HepG2 (cell line): ENCODE measurements around the gene SMIM41. TPM values are rescaled to one million over a fixed set of nuclear protein-coding genes. Genes with fewer than 3 reads are reported as not detected.

ENCODE experiments used
- ATAC-seq: fragments of 200-7000 bp; cut with Tn5 transposase; 3 replicates; pipeline ENCODE4 v1.9.1; 2020; ENCODE audit warnings: mild to moderate bottlenecking, moderate library complexity
- BruUV-seq: library from RNA; stranded (reverse); fragments of 400-500 nt; replicated peaks from 2 replicates; lab custom pipeline; 2021; lab: Mats Ljungman, UMichigan
- CTCF ChIA-PET: fragments of 300-600 bp; formaldehyde crosslinking; extraction: SDS; loops from one replicate; lab custom pipeline; 2021; ENCODE audit warnings: low total read pairs, inconsistent platforms, low intra/inter-chr PET ratio; lab: Yijun Ruan, JAX
- POLR2A ChIA-PET: fragments of 350-600 bp; sonication (Branson Sonifier 250); formaldehyde crosslinking; loops from one replicate; lab custom pipeline; 2020; ENCODE audit warnings: antibody characterized with exemption, inconsistent platforms; lab: Yijun Ruan, JAX
- DNase-seq: peaks from one replicate; pipeline ENCODE4 v3.0.0-alpha.2; 2015; ENCODE audit warnings: low spot score
- FAIRE-seq: peaks from 3 replicates; lab custom pipeline; 2011; peaks lifted over from hg19 to GRCh38; lab: Jason Lieb, UNC
- H2AFZ ChIP-seq: one replicate; pipeline ENCODE4 v1.6.1; 2011; ENCODE audit warnings: low read length, inconsistent platforms
- H3K27ac ChIP-seq: fragments of 300-600 bp; 3 replicates; pipeline ENCODE4 v1.8.0; 2011; ENCODE audit warnings: mixed run types, mild to moderate bottlenecking, mixed read lengths, low read length, inconsistent platforms; ENCODE audit not compliant: insufficient read depth; ENCODE audit errors: extremely low read length
- H3K27me3 ChIP-seq, 2 experiments: fragments of 200-600 bp in 1 of 2; 2 replicates in 1 of 2; 3 replicates in 1 of 2; pipeline versions ENCODE4 v1.6.0 to v1.8.0; 2011; ENCODE audit warnings: low read length in 2 of 2, mild to moderate bottlenecking in 2 of 2, moderate library complexity in 2 of 2, inconsistent platforms in 1 of 2; ENCODE audit not compliant: insufficient read depth in 2 of 2, control insufficient read depth in 1 of 2
- H3K36me3 ChIP-seq, 2 experiments: fragments of 200-600 bp in 1 of 2; replicated peaks in 1 of 2; 2 replicates in 1 of 2; 3 replicates in 1 of 2; pipeline versions ENCODE4 v1.5.1 to v1.8.0; 2011; ENCODE audit warnings: low read length in 2 of 2, inconsistent platforms in 1 of 2; ENCODE audit not compliant: insufficient read depth in 2 of 2, control insufficient read depth in 1 of 2
- H3K4me1 ChIP-seq: 2 replicates; pipeline ENCODE4 v1.5.1; 2012; ENCODE audit warnings: low read length, inconsistent platforms; ENCODE audit not compliant: insufficient read depth
- H3K4me2 ChIP-seq: 2 replicates; pipeline ENCODE4 v1.6.0; 2011; ENCODE audit warnings: low read depth, low read length, inconsistent platforms
- H3K4me3 ChIP-seq, 3 experiments: fragments of 200-600 bp in 1 of 3; sonication (generic), shearing (Covaris generic) in 1 of 3; replicated peaks in 1 of 3; 2 replicates each; pipeline ENCODE4 v1.5.1; 2011 to 2016; ENCODE audit warnings: low read length in 3 of 3, inconsistent platforms in 2 of 3, low read depth in 2 of 3, mild to moderate bottlenecking in 2 of 3, control low read depth in 1 of 3, mixed read lengths in 1 of 3; ENCODE audit not compliant: insufficient read depth in 1 of 3
- H3K79me2 ChIP-seq: one replicate; pipeline ENCODE4 v1.6.1; 2011; ENCODE audit warnings: low read length, inconsistent platforms; ENCODE audit not compliant: insufficient read depth
- H3K9ac ChIP-seq: 2 replicates; pipeline ENCODE4 v1.6.0; 2011; ENCODE audit warnings: mild to moderate bottlenecking, low read depth, low read length, inconsistent platforms; ENCODE audit not compliant: insufficient read depth
- H3K9me3 ChIP-seq: 2 replicates; pipeline ENCODE4 v1.5.1; 2012; ENCODE audit warnings: mild to moderate bottlenecking, low read length
- H4K20me1 ChIP-seq: 2 replicates; pipeline ENCODE4 v1.6.0; 2011; ENCODE audit warnings: inconsistent platforms, mild to moderate bottlenecking, low read length, moderate library complexity; ENCODE audit not compliant: insufficient read depth
- ATF7 ChIP-seq, 2 experiments: fragments of 450-650 bp in 1 of 2; sonication (generic) in 1 of 2; formaldehyde crosslinking in 1 of 2; IDR thresholded peaks; 2 replicates each; pipeline versions ENCODE4 v1.4.0 to v1.6.1; 2016 to 2020; ENCODE audit warnings: antibody characterized with exemption in 1 of 2, mild to moderate bottlenecking in 1 of 2, missing genetic modification reagents in 1 of 2
- CREB1 ChIP-seq, 2 experiments: fragments of 450-650 bp in 1 of 2; IDR thresholded peaks; 2 replicates each; pipeline ENCODE4 v1.6.1; 2016 to 2017; ENCODE audit warnings: control low read depth in 1 of 2, mild to moderate bottlenecking in 1 of 2, missing compliant biosample characterization in 1 of 2, missing genetic modification characterization in 1 of 2
- HCFC1 ChIP-seq: fragments of 150-350 bp; IDR thresholded peaks from 2 replicates; pipeline ENCODE4 v1.6.1; 2014; ENCODE audit warnings: low read depth, low read length
- HNF4A ChIP-seq: sonication (generic); formaldehyde crosslinking; IDR thresholded peaks from 2 replicates; pipeline ENCODE4 v1.4.0; 2020; ENCODE audit warnings: missing genetic modification reagents
- NFYB ChIP-seq: sonication (generic); formaldehyde crosslinking; IDR thresholded peaks from 2 replicates; pipeline ENCODE4 v1.4.0; 2020; ENCODE audit warnings: missing genetic modification reagents
- TCF7 ChIP-seq: sonication (generic); IDR thresholded peaks from 2 replicates; pipeline ENCODE4 v1.6.1; 2016; ENCODE audit warnings: antibody characterized with exemption, low read depth
- WGBS: methylation state at CpG from one replicate; pipeline ENCODE4 v1.1.6; 2017; ENCODE audit warnings: low lambda C conversion rate; 5-methylcytosine and 5-hydroxymethylcytosine counted together
- in situ Hi-C: cut with HindIII; loops from 2 replicates; pipeline ENCODE4 v1.10.0; 2017; ENCODE audit warnings: low pct_unique_long_range_greater_than_20kb; ENCODE audit not compliant: extremely low pct_ligation_motif_present
- intact Hi-C: fragments of 100-400 bp; cut with micrococcal nuclease; formaldehyde crosslinking; loops from one replicate; pipeline ENCODE4 v1.10.0; 2022; ENCODE audit not compliant: unreplicated experiment
- polyA plus RNA-seq, 8 experiments: library from polyadenylated mRNA; depleted of rRNA in 3 of 8; stranded (reverse) in 7 of 8; unstranded in 1 of 8; fragments of >200 nt; fragmentation: Illumina TruSeq in 4 of 8; extraction: Trizol in 4 of 8; gene quantifications; 2 replicates each; pipeline versions ENCODE4 v1.2.1 to v1.2.3, GENCODE V29; 2011 to 2016; ENCODE audit warnings: low read depth in 4 of 8, missing spikeins in 1 of 8, mixed read lengths in 1 of 8; ENCODE audit not compliant: insufficient read depth in 1 of 8
- total RNA-seq, 5 experiments: library from RNA; depleted of rRNA; stranded (reverse); fragments of >200 nt; fragmentation: Illumina TruSeq; extraction: Trizol; gene quantifications; 2 replicates each; pipeline ENCODE4 v1.2.3, GENCODE V29; 2016; ENCODE audit warnings: low read depth in 1 of 5
- TF ChIP-seq, protein P1 (sequence below): sonication (generic); formaldehyde crosslinking; IDR thresholded peaks from 2 replicates; pipeline ENCODE4 v1.5.0; 2020; ENCODE audit warnings: mild to moderate bottlenecking, missing genetic modification reagents, moderate library complexity
- TF ChIP-seq, protein P2 (sequence below): sonication (generic); formaldehyde crosslinking; IDR thresholded peaks from 2 replicates; pipeline ENCODE4 v1.9.0; 2021; ENCODE audit warnings: missing genetic modification reagents, borderline replicate concordance

Gene SMIM41
- total and polyA plus RNA-seq, 2 of the 13 experiments (the other 11 are each of a cell fraction or from before 2014, with no cell fraction given) = not detected

DNA sequence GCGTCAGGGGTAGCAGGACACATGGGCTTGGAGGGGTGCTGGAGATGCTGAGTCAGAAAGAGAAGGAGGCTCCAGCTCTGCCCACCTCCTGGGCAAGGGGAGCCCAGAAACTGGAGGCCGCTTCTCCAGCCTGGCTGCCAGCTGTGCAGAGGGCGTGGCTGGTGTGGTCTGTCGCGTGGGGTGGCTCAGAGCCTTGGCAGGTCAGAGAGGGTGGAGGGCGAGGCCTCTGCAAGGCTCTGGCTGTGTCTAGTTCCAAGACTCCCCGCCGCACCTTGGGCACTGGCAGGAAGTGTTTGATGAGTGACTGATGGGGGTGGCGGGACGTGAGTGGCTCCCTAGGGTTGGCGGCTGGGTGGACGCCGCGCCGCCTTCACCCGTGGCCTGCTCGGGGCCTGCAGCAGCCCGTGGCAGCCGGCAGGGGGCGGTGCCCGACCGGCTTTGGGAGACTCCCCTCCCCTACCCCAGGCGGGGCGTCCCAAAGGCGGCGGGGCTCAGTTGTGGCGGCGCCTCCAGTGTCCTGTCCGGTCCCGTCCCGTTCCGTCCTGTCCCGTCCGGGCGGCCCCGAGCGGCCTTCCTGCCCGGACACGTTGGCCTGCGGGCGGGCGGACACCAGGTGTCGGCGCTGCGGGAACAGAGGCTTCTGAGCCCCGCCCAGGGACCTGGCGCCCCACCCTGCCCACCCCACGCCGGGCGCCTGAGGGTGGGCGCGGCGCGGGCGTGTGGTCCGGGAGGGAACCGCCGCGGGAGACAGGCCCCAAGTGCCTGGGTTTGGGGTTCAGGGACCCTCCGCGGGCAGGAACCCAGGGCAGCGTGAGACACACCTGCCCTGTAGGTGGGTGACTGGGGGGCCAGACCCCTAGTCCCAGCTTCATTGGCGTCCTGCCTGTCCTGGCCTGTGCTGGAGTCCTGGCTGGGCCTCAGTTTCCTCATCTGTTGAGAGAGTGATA, 72.6 kb downstream of the SMIM41 start (continued):
- TF ChIP-seq HCFC1 (no peak), TCF7 (no peak)
- TF ChIP-seq, protein P1, sequence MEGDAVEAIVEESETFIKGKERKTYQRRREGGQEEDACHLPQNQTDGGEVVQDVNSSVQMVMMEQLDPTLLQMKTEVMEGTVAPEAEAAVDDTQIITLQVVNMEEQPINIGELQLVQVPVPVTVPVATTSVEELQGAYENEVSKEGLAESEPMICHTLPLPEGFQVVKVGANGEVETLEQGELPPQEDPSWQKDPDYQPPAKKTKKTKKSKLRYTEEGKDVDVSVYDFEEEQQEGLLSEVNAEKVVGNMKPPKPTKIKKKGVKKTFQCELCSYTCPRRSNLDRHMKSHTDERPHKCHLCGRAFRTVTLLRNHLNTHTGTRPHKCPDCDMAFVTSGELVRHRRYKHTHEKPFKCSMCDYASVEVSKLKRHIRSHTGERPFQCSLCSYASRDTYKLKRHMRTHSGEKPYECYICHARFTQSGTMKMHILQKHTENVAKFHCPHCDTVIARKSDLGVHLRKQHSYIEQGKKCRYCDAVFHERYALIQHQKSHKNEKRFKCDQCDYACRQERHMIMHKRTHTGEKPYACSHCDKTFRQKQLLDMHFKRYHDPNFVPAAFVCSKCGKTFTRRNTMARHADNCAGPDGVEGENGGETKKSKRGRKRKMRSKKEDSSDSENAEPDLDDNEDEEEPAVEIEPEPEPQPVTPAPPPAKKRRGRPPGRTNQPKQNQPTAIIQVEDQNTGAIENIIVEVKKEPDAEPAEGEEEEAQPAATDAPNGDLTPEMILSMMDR = peak; percentile 49; the same call in 1 of the 2 replicates

DNA sequence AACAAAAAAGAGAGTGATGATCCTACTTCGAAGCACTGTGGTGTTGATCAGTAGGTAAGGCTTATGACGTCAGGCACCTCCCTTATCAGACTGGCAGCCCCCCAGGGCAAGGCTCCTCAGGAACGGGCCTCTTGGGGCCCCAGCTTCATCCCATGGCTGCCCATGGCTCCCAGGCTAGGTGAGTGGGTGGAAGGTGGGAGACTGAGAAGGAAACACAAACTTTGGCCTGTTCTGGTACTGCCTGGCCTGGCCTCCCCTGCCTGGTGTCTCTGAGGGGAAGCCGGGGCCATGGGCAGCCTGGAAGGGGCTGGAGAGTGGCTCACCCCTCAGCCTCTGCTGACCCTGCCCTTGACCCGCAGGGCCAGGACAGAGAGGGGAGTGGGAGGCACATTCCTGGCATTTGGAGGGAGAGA, 73.4 kb downstream of the SMIM41 start:
- TF ChIP-seq, protein P2, sequence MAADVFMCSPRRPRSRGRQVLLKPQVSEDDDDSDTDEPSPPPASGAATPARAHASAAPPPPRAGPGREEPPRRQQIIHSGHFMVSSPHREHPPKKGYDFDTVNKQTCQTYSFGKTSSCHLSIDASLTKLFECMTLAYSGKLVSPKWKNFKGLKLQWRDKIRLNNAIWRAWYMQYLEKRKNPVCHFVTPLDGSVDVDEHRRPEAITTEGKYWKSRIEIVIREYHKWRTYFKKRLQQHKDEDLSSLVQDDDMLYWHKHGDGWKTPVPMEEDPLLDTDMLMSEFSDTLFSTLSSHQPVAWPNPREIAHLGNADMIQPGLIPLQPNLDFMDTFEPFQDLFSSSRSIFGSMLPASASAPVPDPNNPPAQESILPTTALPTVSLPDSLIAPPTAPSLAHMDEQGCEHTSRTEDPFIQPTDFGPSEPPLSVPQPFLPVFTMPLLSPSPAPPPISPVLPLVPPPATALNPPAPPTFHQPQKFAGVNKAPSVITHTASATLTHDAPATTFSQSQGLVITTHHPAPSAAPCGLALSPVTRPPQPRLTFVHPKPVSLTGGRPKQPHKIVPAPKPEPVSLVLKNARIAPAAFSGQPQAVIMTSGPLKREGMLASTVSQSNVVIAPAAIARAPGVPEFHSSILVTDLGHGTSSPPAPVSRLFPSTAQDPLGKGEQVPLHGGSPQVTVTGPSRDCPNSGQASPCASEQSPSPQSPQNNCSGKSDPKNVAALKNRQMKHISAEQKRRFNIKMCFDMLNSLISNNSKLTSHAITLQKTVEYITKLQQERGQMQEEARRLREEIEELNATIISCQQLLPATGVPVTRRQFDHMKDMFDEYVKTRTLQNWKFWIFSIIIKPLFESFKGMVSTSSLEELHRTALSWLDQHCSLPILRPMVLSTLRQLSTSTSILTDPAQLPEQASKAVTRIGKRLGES (CRISPR knock-in tag) = no peak
- no peak for TF ChIP-seq NFYB
- peak; percentile 73 for TF ChIP-seq CREB1 (IDR thresholded peaks at IDR 0.05)
- TF ChIP-seq CREB1 (CRISPR knock-in tag; IDR thresholded peaks at IDR 0.05) = no peak
- peak; percentile 56; the same call in 1 of the 2 replicates for TF ChIP-seq ATF7 (IDR thresholded peaks at IDR 0.05)
- no peak for TF ChIP-seq ATF7 (CRISPR knock-in tag; IDR thresholded peaks at IDR 0.05)
- no peak for TF ChIP-seq HNF4A
- 12% methylated on average over 5 of the region's 5 CpGs for WGBS
- Histone ChIP-seq H3K27me3 (0 out of 5 replicates have a peak, but pooled peaks cover 0 to 1% of the 10 kb centered on the region in 2 experiments), H3K4me2 (no peak overlapping the region), H3K4me3 (no peak overlapping the region), H3K36me3 (no peaks in the 10 kb centered on the region), H3K9ac (no peak overlapping the region), H3K27ac (no peak overlapping the region), H2AFZ (no peak overlapping the region), H3K4me1 (0 out of 2 replicates have a peak, but pooled peaks cover under 1% of the 10 kb centered on the region), H4K20me1 (no peaks in the 10 kb centered on the region), H3K9me3 (no peaks in the 10 kb centered on the region), H3K79me2 (no peaks in the 10 kb centered on the region)
- FAIRE-seq (no peak), DNase-seq (no peak), ATAC-seq (no peak)
- BruUV-seq = no TSS peak
- intact Hi-C loops = no loop called here
- ChIA-PET CTCF (no interaction called here), POLR2A (no interaction called here)
- in situ Hi-C loops = no loop called here
